HG03460 (cell line): ENCODE results near the gene FAM118B.

Experiments
- ATAC-seq: cut with Tn5 transposase; IDR thresholded peaks from one replicate; pipeline ENCODE4 v1.9.1; 2021; ENCODE audit not compliant: unreplicated experiment

The FAM118B gene

GRCh38 chr11:126186025-126186698 lies 25.4 kb upstream of the FAM118B start:
- ATAC-seq = no peak

GRCh38 chr11:126186708-126187529 lies 24.7 kb upstream of the FAM118B start:
- no peak for ATAC-seq

GRCh38 chr11:126188332-126189108 lies 23.1 kb upstream of the FAM118B start:
- ATAC-seq = peak; percentile 69

- ATAC-seq = no peak
These were observed 22.3 kb upstream of the FAM118B start for GRCh38 chr11:126189109-126189929.

- no peak for ATAC-seq
These were observed 20.8 kb upstream of the FAM118B start for GRCh38 chr11:126190792-126191191.

GRCh38 chr11:126191379-126192073 lies 20.1 kb upstream of the FAM118B start:
- ATAC-seq = no peak

GRCh38 chr11:126192361-126192760 lies 19.2 kb upstream of the FAM118B start:
- no peak for ATAC-seq

- no peak for ATAC-seq
These were observed 18.5 kb upstream of the FAM118B start for GRCh38 chr11:126193038-126193478.

- no peak for ATAC-seq
These were observed 17.4 kb upstream of the FAM118B start for GRCh38 chr11:126194121-126194543.

GRCh38 chr11:126195119-126195518 lies 16.5 kb upstream of the FAM118B start:
- no peak for ATAC-seq

GRCh38 chr11:126197277-126197939 lies 14.2 kb upstream of the FAM118B start:
- ATAC-seq = peak; percentile 58

- no peak for ATAC-seq
These were observed 12.9 kb upstream of the FAM118B start for GRCh38 chr11:126198648-126199047.

GRCh38 chr11:126202646-126203359 lies 8.8 kb upstream of the FAM118B start:
- no peak for ATAC-seq

- no peak for ATAC-seq
These were observed 6.2 kb upstream of the FAM118B start for GRCh38 chr11:126205359-126205758.

GRCh38 chr11:126207896-126208295 lies 3.7 kb upstream of the FAM118B start:
- no peak for ATAC-seq

GRCh38 chr11:126210871-126211235 lies 729 bp upstream of the FAM118B start:
- no peak for ATAC-seq

- no peak for ATAC-seq
These were observed 593 bp downstream of the FAM118B start for GRCh38 chr11:126212089-126212660.

- no peak for ATAC-seq
These were observed 2.9 kb downstream of the FAM118B start for GRCh38 chr11:126214441-126214840.

GRCh38 chr11:126214841-126215240 lies 3.3 kb downstream of the FAM118B start:
- ATAC-seq = no peak
